DOHH2 (cell line): ENCODE data around the gene MC2R.

Experiments
- EZH2phosphoT487 ChIP-seq: fragments of 200-600 bp; sonication (generic); IDR thresholded peaks from 2 replicates; pipeline ENCODE4 v1.6.1; 2017; ENCODE audit warnings: borderline replicate concordance, mild to moderate bottlenecking, antibody characterized with exemption, low read length, moderate library complexity, mixed read lengths
- TF ChIP-seq, protein P1 (sequence below): fragments of 200-600 bp; sonication (generic); IDR thresholded peaks from one replicate; pipeline ENCODE4 v1.5.1; 2014; ENCODE audit warnings: antibody characterized with exemption, mild to moderate bottlenecking, low read depth, low read length; ENCODE audit not compliant: poor library complexity, severe bottlenecking

DNA sequence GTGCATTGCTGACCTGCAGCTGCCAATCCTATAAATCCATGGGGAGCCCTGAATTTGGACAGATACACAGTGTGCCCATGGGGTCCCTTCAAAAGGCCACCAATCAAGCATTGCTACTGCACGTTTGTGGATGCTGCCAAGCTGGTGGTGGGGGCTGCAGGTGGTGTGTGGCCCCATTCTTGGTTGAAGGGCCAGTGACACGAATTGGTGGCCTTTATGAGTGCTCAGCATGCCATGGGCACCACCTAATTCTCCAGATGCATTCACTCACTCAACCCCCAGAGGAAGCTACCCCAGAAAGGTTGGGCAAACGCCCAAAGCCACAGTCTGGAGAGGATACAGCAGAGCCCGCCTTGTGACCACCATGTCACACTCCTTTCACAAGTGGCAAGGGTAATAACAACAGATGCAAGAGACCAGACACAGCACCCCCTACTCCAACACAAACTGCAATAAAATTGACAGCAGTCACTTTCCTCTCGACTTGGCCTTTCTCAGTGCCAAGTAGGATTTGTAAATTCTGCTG, 27.1 kb downstream of the MC2R start:
- TF ChIP-seq, protein P1, sequence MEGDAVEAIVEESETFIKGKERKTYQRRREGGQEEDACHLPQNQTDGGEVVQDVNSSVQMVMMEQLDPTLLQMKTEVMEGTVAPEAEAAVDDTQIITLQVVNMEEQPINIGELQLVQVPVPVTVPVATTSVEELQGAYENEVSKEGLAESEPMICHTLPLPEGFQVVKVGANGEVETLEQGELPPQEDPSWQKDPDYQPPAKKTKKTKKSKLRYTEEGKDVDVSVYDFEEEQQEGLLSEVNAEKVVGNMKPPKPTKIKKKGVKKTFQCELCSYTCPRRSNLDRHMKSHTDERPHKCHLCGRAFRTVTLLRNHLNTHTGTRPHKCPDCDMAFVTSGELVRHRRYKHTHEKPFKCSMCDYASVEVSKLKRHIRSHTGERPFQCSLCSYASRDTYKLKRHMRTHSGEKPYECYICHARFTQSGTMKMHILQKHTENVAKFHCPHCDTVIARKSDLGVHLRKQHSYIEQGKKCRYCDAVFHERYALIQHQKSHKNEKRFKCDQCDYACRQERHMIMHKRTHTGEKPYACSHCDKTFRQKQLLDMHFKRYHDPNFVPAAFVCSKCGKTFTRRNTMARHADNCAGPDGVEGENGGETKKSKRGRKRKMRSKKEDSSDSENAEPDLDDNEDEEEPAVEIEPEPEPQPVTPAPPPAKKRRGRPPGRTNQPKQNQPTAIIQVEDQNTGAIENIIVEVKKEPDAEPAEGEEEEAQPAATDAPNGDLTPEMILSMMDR = no peak
- no peak for TF ChIP-seq EZH2phosphoT487
